Bronchial epithelial cell (primary cell): ENCODE data around the gene CCDC106. TPM values are rescaled to one million over a fixed set of nuclear protein-coding genes. Genes with fewer than 3 reads are reported as not detected.

Source experiments
- DNase-seq: peaks from one replicate; pipeline ENCODE4 v3.0.0-alpha.2; 2010; ENCODE audit warnings: low read depth
- FAIRE-seq: peaks from 2 replicates; lab custom pipeline; 2011; peaks lifted over from hg19 to GRCh38; lab: Jason Lieb, UNC
- H3K27me3 ChIP-seq: 2 replicates; pipeline ENCODE4 v1.5.1; 2011; ENCODE audit warnings: low read length; ENCODE audit not compliant: control insufficient read depth, insufficient read depth
- H3K36me3 ChIP-seq: 2 replicates; pipeline ENCODE4 v1.5.1; 2011; ENCODE audit warnings: low read length; ENCODE audit not compliant: control insufficient read depth, insufficient read depth
- H3K4me3 ChIP-seq: 2 replicates; pipeline ENCODE4 v1.5.1; 2011; ENCODE audit warnings: mild to moderate bottlenecking, low read depth, low read length, control low read depth
- total RNA-seq: library from RNA; depleted of rRNA; stranded (reverse); fragments of >200 nt; gene quantifications from 2 replicates; pipeline ENCODE4 v1.2.1, GENCODE V29; 2014
- TF ChIP-seq, protein P1 (sequence below): IDR thresholded peaks from 2 replicates; pipeline ENCODE4 v1.5.1; 2011; ENCODE audit warnings: mild to moderate bottlenecking, moderate library complexity, low read length, control low read depth, inconsistent platforms; ENCODE audit not compliant: insufficient read depth, severe bottlenecking

Gene CCDC106
- total RNA-seq, 1 donor from 2014 or later: 2.9 TPM

DNA sequence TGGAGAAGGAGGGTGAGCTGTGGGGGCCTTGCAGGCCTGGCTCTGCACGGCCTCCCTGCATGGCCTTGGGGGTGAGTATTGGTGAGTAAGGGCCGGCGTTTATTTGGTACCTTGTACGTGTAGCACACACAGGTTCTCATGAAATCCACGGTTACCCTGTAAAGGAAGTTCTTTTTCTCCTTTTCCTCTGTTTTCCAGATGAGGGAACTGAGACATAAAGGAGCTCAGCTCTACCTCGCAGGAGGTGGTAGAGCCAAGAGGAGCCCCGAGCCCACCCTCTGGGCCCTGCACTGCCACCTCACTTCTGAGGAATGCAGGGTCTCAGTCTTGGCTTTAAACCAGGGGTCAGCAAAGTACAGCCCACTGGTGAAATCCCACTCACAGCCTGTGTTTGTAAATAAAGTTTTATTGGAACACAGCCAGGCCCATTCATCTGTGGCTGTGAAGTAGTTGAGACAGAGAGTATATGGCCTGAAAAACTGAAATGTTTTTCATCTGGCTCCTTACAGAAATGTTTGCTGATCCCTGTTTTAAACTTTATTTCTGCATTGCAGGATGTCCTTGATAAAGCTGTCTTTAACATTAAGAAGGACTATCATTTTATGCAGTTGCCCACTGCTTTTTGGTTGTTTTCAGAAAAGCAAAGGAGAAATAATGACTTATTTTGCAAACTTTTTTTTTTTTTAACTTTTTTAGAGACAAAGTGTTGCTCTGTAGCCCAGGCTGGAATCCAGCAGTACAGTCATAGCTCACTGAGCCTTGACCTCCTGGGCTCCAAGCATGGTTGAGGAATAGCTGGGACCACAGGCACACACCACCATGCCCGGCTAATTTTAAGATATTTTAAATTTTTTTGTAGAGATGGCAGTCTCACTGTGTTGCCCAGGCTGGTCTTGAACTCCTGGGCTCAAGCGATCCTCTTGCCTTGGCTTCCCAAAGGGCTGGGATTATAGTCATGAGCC is 33.4 kb downstream of the CCDC106 start:
- DNase-seq: no peak
- no peak for FAIRE-seq
- TF ChIP-seq, protein P1, sequence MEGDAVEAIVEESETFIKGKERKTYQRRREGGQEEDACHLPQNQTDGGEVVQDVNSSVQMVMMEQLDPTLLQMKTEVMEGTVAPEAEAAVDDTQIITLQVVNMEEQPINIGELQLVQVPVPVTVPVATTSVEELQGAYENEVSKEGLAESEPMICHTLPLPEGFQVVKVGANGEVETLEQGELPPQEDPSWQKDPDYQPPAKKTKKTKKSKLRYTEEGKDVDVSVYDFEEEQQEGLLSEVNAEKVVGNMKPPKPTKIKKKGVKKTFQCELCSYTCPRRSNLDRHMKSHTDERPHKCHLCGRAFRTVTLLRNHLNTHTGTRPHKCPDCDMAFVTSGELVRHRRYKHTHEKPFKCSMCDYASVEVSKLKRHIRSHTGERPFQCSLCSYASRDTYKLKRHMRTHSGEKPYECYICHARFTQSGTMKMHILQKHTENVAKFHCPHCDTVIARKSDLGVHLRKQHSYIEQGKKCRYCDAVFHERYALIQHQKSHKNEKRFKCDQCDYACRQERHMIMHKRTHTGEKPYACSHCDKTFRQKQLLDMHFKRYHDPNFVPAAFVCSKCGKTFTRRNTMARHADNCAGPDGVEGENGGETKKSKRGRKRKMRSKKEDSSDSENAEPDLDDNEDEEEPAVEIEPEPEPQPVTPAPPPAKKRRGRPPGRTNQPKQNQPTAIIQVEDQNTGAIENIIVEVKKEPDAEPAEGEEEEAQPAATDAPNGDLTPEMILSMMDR: no peak
- Histone ChIP-seq H3K4me3 (no peak overlapping the region), H3K27me3 (no peaks in the 10 kb centered on the region), H3K36me3 (peaks cover 42% of the 10 kb centered on the region)

DNA sequence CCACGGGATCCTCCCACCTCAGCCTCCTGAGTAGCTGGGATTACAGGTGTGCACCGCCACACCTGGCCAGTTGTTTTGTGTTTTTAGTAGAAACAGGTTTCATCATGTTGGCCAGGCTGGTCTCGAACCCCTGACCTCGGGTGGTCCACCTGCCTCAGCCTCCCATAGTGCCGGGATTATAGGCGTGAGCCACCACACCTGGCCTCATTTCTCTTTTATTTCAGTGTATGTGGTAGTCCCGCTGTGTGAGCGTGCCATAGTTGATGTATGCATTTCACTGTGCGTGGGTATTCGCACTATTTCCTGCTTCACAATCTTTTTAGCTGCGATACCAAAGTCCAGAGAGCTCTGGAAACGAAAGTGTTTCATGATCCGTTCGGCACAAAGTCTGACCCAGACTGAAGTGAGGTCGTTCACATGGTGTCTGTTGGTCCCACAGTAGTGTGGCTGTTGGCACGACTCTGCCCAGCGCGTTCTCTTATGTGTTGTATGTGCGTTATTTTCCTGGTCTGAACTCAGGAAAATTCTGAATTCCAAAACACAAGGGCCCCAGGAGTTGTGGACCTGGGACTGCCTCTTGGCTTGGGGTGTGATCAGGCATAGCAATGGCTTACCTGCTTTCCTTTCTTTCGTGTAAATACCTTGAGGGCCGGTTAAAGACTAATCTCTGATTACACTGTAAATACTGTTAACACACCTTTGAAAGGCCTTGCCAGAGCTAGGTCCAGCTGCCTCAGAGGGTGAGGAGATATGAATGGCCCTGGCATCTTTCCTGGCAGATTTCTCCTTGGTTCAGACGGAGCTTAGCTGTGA is 35.6 kb downstream of the CCDC106 start:
- TF ChIP-seq, protein P1: no peak
- Histone ChIP-seq H3K27me3 (no peaks in the 10 kb centered on the region), H3K36me3 (peaks cover 42% of the 10 kb centered on the region), H3K4me3 (no peak overlapping the region)
- DNase-seq (no peak), FAIRE-seq (no peak)

DNA sequence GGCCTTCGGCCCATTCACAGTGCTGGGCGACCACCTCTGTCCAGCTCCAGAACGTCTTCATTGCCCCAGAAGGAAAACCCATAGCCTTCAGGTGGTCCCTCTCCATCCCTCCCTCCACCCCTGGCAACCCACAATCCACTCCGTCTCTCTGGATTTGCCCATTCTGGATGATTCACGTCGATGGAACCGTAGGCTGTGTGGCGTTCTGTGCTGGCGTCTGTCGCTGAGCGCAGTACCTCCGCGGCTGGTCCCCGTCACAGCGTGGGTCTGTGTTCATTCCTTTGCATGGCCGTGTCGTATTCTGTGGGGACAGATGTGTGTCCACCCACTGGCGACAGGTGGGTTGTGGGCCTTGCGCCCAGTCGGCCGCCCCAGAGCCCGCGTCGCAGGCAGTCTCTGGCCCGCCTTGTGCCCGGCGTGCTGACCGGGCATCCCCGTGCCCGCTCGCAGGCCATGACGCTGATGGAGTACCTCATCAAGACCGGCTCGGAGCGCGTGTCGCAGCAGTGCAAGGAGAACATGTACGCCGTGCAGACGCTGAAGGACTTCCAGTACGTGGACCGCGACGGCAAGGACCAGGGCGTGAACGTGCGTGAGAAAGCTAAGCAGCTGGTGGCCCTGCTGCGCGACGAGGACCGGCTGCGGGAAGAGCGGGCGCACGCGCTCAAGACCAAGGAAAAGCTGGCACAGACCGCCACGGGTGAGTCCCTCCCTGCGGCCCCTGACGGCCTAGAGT is 37.1 kb downstream of the CCDC106 start:
- DNase-seq: no peak
- Histone ChIP-seq H3K27me3 (no peaks in the 10 kb centered on the region), H3K4me3 (no peak overlapping the region), H3K36me3 (peaks cover 43% of the 10 kb centered on the region)
- FAIRE-seq: no peak
- TF ChIP-seq, protein P1: no peak

DNA sequence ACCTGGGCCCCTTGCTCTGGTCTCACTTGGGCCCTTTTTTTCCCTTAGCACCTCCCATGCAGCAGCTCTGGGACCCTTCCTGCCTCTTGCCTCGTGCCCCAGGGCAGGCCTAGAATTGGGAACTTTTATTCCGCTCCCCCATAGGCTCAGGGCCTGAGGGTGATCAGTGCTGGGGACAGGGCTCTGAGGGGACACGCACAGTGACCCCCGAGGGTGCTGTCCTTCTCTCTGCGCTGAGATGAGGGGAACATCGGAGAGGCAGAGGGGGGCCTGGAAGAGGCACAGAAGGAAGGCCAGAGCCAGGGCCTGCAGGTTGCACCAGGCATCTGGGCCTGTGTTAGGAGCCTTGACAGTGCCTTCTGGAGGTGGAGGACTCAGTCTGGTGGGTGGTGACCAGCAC is 37.8 kb downstream of the CCDC106 start:
- Histone ChIP-seq H3K27me3 (no peaks in the 10 kb centered on the region), H3K36me3 (peaks cover 45% of the 10 kb centered on the region), H3K4me3 (no peak overlapping the region)
- TF ChIP-seq, protein P1: no peak
- DNase-seq (no peak), FAIRE-seq (no peak)

DNA sequence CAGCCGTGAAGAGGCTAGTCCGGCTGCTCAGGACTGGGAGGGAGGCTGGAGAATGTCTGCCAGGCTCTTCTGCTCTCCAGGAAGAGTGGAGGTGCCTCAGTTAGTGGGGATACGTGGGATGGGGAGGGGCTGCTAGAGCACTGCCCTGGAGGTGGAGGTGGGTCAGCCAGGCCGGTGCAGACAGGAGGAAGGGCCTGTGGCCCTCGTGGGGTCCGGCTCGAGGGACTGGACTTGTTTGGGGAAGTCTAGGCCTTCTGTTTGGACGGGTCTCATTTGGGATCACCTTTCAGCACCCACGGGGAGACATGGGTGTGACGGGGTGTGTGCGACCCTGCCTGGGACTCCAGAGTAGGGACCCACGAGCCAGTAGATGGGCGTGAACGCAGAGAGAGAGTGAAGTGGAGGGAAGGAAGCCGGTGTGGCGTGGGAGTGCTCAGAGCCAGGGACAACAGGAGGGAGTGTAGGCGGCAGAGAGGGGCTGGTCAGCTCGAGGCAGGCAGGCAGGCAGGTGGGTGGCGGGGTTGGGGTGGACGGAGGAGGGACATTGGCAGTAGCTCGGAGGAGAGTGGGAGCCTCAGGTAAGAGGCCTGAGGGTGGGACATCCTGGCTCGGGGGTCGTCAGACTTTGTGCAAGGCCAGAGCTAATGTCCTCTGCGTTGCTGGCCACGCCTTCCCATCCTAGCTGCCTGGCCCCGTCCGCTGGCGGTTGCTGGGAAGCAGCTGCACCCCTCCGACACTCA is 38.5 kb downstream of the CCDC106 start:
- Histone ChIP-seq H3K27me3 (no peaks in the 10 kb centered on the region), H3K4me3 (no peak overlapping the region), H3K36me3 (peaks cover 43% of the 10 kb centered on the region)
- FAIRE-seq: peak; percentile 18
- TF ChIP-seq, protein P1: no peak
- DNase-seq: no peak
